Effector memory CD8-positive, alpha-beta T cell (primary cell): Measurements from ENCODE around the gene FAAP20.

ENCODE experiments used
- ATAC-seq: fragments of 150-1000 bp; cut with Tn5 transposase; replicated peaks from 2 replicates; pipeline ENCODE4 v1.10.0; 2021; ENCODE audit warnings: mild to moderate bottlenecking, moderate library complexity
- DNase-seq, 3 experiments: peaks; one replicate each; pipeline ENCODE4 v3.0.0; 2021
- H3K27ac Mint-ChIP-seq, 2 donors: one replicate each; pipeline ENCODE4 v1.8.0; 2022; ENCODE audit warnings: mild to moderate bottlenecking in 2 of 2, mixed read lengths in 2 of 2, moderate library complexity in 2 of 2
- H3K27me3 Mint-ChIP-seq, 2 donors: one replicate each; pipeline ENCODE4 v1.8.0; 2022; ENCODE audit warnings: mixed read lengths in 2 of 2
- H3K36me3 Mint-ChIP-seq: one replicate; pipeline ENCODE4 v1.8.0; 2022; ENCODE audit warnings: mild to moderate bottlenecking, moderate library complexity, mixed read lengths; ENCODE audit not compliant: insufficient read depth
- H3K4me1 Mint-ChIP-seq, 2 donors: one replicate each; pipeline ENCODE4 v1.8.0; 2022; ENCODE audit warnings: low read depth in 2 of 2, mixed read lengths in 2 of 2
- H3K4me3 Mint-ChIP-seq, 2 donors: one replicate each; pipeline ENCODE4 v1.8.0; 2022; ENCODE audit warnings: mild to moderate bottlenecking in 2 of 2, mixed read lengths in 2 of 2, moderate library complexity in 2 of 2
- H3K9me3 Mint-ChIP-seq, 2 donors: one replicate each; pipeline ENCODE4 v1.8.0; 2022; ENCODE audit warnings: mixed read lengths in 2 of 2

The FAAP20 gene

DNA sequence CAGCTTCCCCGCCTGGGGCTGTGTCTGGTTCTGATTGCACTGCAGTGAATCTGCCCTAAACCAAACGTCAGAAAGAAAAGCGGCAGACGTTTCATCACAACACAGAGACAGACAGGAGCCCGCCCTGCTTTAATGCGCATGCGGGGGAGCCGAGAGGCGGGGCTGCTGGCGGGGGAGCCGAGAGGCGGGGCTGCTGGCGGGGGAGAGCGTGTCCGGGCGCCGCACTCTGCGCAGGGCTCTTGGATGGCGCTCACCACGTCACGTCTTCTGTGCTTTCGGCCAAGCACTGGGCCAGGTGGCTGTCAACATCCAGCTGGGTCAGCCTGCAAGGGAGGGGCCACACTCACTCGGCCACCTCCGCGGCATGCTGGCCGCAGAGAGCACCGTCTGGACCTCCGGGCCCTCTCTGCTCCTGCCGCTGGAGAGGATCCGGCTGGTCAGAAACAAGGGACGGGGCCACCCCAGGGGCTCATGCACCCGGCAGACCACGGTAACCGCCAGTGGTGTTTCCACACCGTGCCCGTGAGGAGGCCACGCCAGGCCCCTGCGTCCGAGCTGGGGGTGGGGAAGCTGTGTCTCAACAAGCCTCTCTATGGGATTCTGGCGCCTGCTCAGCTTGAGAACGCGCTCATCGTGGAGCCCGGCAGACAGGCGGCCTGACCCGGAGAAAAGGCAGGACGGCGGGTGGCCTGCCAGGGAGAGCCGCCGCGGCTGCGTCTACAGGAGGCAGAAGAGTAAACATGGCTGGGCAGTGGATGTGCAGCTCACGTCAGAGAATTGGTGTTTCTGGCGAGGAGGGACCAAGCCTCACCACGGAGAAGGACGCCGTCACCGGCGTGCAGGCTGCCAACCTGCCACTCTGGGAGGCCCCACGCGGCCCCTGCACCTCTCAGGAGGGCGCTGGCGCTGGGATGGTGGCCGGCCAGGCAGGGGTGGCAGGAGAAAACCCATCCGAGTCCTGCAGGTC, 4.8 kb downstream of the FAAP20 start:
- H3K27me3 Mint-ChIP-seq = no peaks in the 10 kb centered on the region
- DNase-seq (peak; percentile 91 to 93 (median 91)), ATAC-seq (peak; percentile 87)
- peaks cover 4 to 13% of the 10 kb centered on the region in 2 donors for H3K4me1 Mint-ChIP-seq
- H3K27ac Mint-ChIP-seq = peak overlapping the region; percentile 96 to 98
- H3K9me3 Mint-ChIP-seq = no peaks in the 10 kb centered on the region
- H3K4me3 Mint-ChIP-seq = peak overlapping the region; percentile 68 to 75
- H3K36me3 Mint-ChIP-seq = peaks cover 29% of the 10 kb centered on the region

DNA sequence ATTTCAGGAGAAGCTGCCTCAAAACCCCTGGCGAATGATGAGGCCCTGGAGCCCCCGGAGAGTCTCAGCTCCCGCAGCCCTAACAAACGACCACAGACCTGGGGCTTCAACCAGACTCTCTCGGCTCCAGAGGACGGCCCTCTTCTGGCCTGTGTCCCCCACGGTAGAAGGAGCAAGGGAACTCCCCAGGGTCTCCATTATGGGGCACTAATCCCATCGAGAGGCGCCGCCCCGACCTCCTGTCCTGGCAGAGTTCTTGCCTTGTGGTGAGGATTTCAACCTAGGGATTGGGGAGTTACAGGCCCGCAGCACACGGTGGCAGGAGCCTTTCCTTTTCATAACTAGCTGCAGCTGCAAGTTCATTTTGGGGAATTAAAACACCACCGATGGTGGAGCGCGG, 6.2 kb downstream of the FAAP20 start:
- Mint-ChIP-seq H3K27me3 (no peaks in the 10 kb centered on the region), H3K36me3 (peaks cover 31% of the 10 kb centered on the region), H3K4me3 (peak overlapping the region in 1 of 2 donors; percentile 75), H3K9me3 (no peaks in the 10 kb centered on the region), H3K4me1 (peaks cover 0 to 9% of the 10 kb centered on the region in 2 donors), H3K27ac (peak overlapping the region; percentile 35 to 96)
- ATAC-seq (no peak), DNase-seq (no peak)

GRCh38 chr1:2187619-2188018, 7.0 kb downstream of the FAAP20 start:
- no peak for DNase-seq
- Mint-ChIP-seq H3K9me3 (no peaks in the 10 kb centered on the region), H3K4me1 (peaks cover 0 to 9% of the 10 kb centered on the region in 2 donors), H3K4me3 (no peak overlapping the region), H3K27me3 (no peaks in the 10 kb centered on the region), H3K36me3 (peaks cover 32% of the 10 kb centered on the region), H3K27ac (peak overlapping the region; percentile 35 to 96)
- no peak for ATAC-seq

GRCh38 chr1:2186901-2187300, 7.7 kb downstream of the FAAP20 start:
- H3K27ac Mint-ChIP-seq = peak overlapping the region in 1 of 2 donors; percentile 35

GRCh38 chr1:2185880-2186855, 8.4 kb downstream of the FAAP20 start:
- Mint-ChIP-seq H3K27ac (no peak overlapping the region), H3K4me3 (no peak overlapping the region), H3K27me3 (no peaks in the 10 kb centered on the region), H3K9me3 (no peaks in the 10 kb centered on the region), H3K36me3 (peaks cover 36% of the 10 kb centered on the region), H3K4me1 (peaks cover 0 to 7% of the 10 kb centered on the region in 2 donors)
- ATAC-seq (no peak), DNase-seq (no peak)

More at GRCh38 chr1:2186901-2187300, 7.7 kb downstream of the FAAP20 start:
- Mint-ChIP-seq H3K27me3 (no peaks in the 10 kb centered on the region), H3K9me3 (no peaks in the 10 kb centered on the region), H3K36me3 (peaks cover 36% of the 10 kb centered on the region), H3K4me3 (no peak overlapping the region), H3K4me1 (peaks cover 0 to 9% of the 10 kb centered on the region in 2 donors)
- DNase-seq = no peak
- ATAC-seq = no peak

DNA sequence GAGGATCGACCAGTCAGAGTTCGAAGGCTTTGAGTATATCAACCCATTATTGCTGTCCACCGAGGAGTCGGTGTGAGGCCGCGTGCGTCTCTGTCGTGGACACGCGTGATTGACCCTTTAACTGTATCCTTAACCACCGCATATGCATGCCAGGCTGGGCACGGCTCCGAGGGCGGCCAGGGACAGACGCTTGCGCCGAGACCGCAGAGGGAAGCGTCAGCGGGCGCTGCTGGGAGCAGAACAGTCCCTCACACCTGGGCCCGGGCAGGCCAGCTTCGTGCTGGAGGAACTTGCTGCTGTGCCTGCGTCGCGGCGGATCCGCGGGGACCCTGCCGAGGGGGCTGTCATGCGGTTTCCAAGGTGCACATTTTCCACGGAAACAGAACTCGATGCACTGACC, 9.6 kb downstream of the FAAP20 start:
- no peak for ATAC-seq
- H3K27me3 Mint-ChIP-seq = no peaks in the 10 kb centered on the region
- H3K27ac Mint-ChIP-seq = no peak overlapping the region
- H3K36me3 Mint-ChIP-seq = peaks cover 32% of the 10 kb centered on the region
- no peaks in the 10 kb centered on the region for H3K9me3 Mint-ChIP-seq
- no peak for DNase-seq
- H3K4me3 Mint-ChIP-seq = no peak overlapping the region
- peaks cover 0 to 3% of the 10 kb centered on the region in 2 donors for H3K4me1 Mint-ChIP-seq

DNA sequence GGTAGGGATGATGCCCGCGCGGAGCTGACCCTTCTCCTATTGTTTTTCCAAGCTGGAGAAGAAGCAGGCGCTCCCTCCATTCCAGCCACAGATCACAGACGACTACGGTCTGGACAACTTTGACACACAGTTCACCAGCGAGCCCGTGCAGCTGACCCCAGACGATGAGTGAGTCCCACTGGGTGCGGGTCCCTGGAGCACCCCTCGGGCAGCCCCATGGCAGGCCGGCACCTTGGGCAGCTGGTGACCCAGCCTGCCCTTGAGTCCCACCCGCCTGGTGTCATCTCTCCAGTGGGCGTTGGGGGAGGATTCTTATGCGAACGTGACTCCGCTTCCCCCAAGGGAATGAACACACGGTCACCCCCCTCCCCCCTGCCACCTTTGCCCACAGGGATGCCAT, 10.0 kb downstream of the FAAP20 start:
- H3K4me3 Mint-ChIP-seq = no peak overlapping the region
- H3K9me3 Mint-ChIP-seq = no peaks in the 10 kb centered on the region
- peaks cover 28% of the 10 kb centered on the region for H3K36me3 Mint-ChIP-seq
- ATAC-seq = no peak
- no peaks in the 10 kb centered on the region for H3K27me3 Mint-ChIP-seq
- H3K4me1 Mint-ChIP-seq = peaks cover 0 to 3% of the 10 kb centered on the region in 2 donors
- H3K27ac Mint-ChIP-seq = no peak overlapping the region
- no peak for DNase-seq

DNA sequence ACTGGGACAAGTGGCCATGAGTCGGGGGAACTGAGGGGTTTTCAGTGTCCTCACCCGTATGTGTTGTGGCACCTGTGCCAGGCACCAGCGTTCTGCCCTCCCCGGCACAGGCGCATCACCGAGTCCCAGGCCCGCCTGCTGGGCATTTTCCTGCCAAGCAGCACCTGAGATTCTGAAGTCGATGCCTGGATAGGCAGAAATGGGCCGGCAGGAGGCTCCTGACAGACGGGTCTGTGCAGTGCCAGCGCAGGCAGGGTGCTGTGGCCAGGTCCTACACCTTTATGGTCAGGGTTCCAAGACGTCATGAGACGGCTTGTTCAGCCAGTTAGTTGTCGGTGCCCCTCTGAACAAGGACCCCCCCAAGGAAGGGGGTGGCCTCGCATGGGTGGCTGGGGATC, 10.6 kb downstream of the FAAP20 start:
- no peaks in the 10 kb centered on the region for H3K27me3 Mint-ChIP-seq
- no peaks in the 10 kb centered on the region for H3K4me1 Mint-ChIP-seq
- no peaks in the 10 kb centered on the region for H3K9me3 Mint-ChIP-seq
- ATAC-seq = no peak
- H3K4me3 Mint-ChIP-seq = no peak overlapping the region
- peaks cover 23% of the 10 kb centered on the region for H3K36me3 Mint-ChIP-seq
- DNase-seq = no peak
- H3K27ac Mint-ChIP-seq = no peak overlapping the region

GRCh38 chr1:2182376-2182775, 12.2 kb downstream of the FAAP20 start:
- Mint-ChIP-seq H3K27ac (no peak overlapping the region), H3K4me3 (no peak overlapping the region), H3K36me3 (peaks cover 24% of the 10 kb centered on the region), H3K4me1 (peaks cover 0 to 3% of the 10 kb centered on the region in 2 donors), H3K27me3 (no peaks in the 10 kb centered on the region), H3K9me3 (no peaks in the 10 kb centered on the region)
- ATAC-seq (no peak), DNase-seq (no peak)

- peaks cover 25% of the 10 kb centered on the region for H3K36me3 Mint-ChIP-seq
- H3K4me3 Mint-ChIP-seq = no peak overlapping the region
- DNase-seq (no peak), ATAC-seq (no peak)
- H3K27me3 Mint-ChIP-seq = no peaks in the 10 kb centered on the region
- H3K9me3 Mint-ChIP-seq = no peaks in the 10 kb centered on the region
- peaks cover 0 to 3% of the 10 kb centered on the region in 2 donors for H3K4me1 Mint-ChIP-seq
- H3K27ac Mint-ChIP-seq = no peak overlapping the region
Observed at GRCh38 chr1:2181752-2182151, 12.8 kb downstream of the FAAP20 start.

GRCh38 chr1:2181271-2181670, 13.3 kb downstream of the FAAP20 start:
- H3K4me3 Mint-ChIP-seq = no peak overlapping the region
- peaks cover 25% of the 10 kb centered on the region for H3K36me3 Mint-ChIP-seq
- DNase-seq (no peak), ATAC-seq (no peak)
- peaks cover 0 to 3% of the 10 kb centered on the region in 2 donors for H3K4me1 Mint-ChIP-seq
- H3K27ac Mint-ChIP-seq = no peak overlapping the region
- no peaks in the 10 kb centered on the region for H3K27me3 Mint-ChIP-seq
- no peaks in the 10 kb centered on the region for H3K9me3 Mint-ChIP-seq

GRCh38 chr1:2180297-2181245, 14.0 kb downstream of the FAAP20 start:
- Mint-ChIP-seq H3K9me3 (no peaks in the 10 kb centered on the region), H3K4me3 (no peak overlapping the region), H3K27ac (no peak overlapping the region), H3K36me3 (peaks cover 21% of the 10 kb centered on the region), H3K4me1 (peaks cover 3 to 4% of the 10 kb centered on the region in 2 donors), H3K27me3 (no peaks in the 10 kb centered on the region)
- DNase-seq (no peak), ATAC-seq (no peak)
